ENCODE measurements around the gene TIAM1.

The TIAM1 gene

GRCh38 chr21:31283025-31283424, 61.0 kb downstream of the TIAM1 start:
- DNase-seq (ENCODE audit: low read depth) = no peak

GRCh38 chr21:31282095-31282709, 61.9 kb downstream of the TIAM1 start:
- no peak for DNase-seq (ENCODE audit: low read depth)

- DNase-seq (ENCODE audit: low read depth) = no peak
Observed at GRCh38 chr21:31281561-31281960, 62.5 kb downstream of the TIAM1 start.

- DNase-seq (ENCODE audit: low read depth) = no peak
Observed at GRCh38 chr21:31279986-31280385, 64.1 kb downstream of the TIAM1 start.

GRCh38 chr21:31279214-31279613, 64.8 kb downstream of the TIAM1 start:
- no peak for DNase-seq (ENCODE audit: low read depth)

GRCh38 chr21:31278511-31279130, 65.4 kb downstream of the TIAM1 start:
- no peak for DNase-seq (ENCODE audit: low read depth)

- DNase-seq (ENCODE audit: low read depth) = no peak
Observed at GRCh38 chr21:31276663-31277062, 67.4 kb downstream of the TIAM1 start.

GRCh38 chr21:31275901-31276300, 68.2 kb downstream of the TIAM1 start:
- DNase-seq (ENCODE audit: low read depth) = no peak

- DNase-seq (ENCODE audit: low read depth) = no peak
Observed at GRCh38 chr21:31273278-31273677, 70.8 kb downstream of the TIAM1 start.

GRCh38 chr21:31268090-31268489, 76.0 kb downstream of the TIAM1 start:
- no peak for DNase-seq (ENCODE audit: low read depth)

GRCh38 chr21:31267644-31268043, 76.4 kb downstream of the TIAM1 start:
- DNase-seq (ENCODE audit: low read depth) = no peak

- no peak for DNase-seq (ENCODE audit: low read depth)
Observed at GRCh38 chr21:31266241-31266640, 77.8 kb downstream of the TIAM1 start.

GRCh38 chr21:31265366-31266013, 78.6 kb downstream of the TIAM1 start:
- DNase-seq (ENCODE audit: low read depth) = no peak

- DNase-seq (ENCODE audit: low read depth) = no peak
Observed at GRCh38 chr21:31264574-31264973, 79.5 kb downstream of the TIAM1 start.

GRCh38 chr21:31262728-31263127, 81.3 kb downstream of the TIAM1 start:
- no peak for DNase-seq (ENCODE audit: low read depth)

GRCh38 chr21:31261759-31262158, 82.3 kb downstream of the TIAM1 start:
- DNase-seq (ENCODE audit: low read depth) = no peak

GRCh38 chr21:31260790-31261189, 83.3 kb downstream of the TIAM1 start:
- no peak for DNase-seq (ENCODE audit: low read depth)

- no peak for DNase-seq (ENCODE audit: low read depth)
Observed at GRCh38 chr21:31258073-31258472, 86.0 kb downstream of the TIAM1 start.

GRCh38 chr21:31257265-31257664, 86.8 kb downstream of the TIAM1 start:
- no peak for DNase-seq (ENCODE audit: low read depth)

- DNase-seq (ENCODE audit: low read depth) = no peak
Observed at GRCh38 chr21:31255896-31256295, 88.2 kb downstream of the TIAM1 start.

GRCh38 chr21:31255036-31255435, 89.0 kb downstream of the TIAM1 start:
- DNase-seq (ENCODE audit: low read depth) = no peak

GRCh38 chr21:31254131-31254530, 89.9 kb downstream of the TIAM1 start:
- no peak for DNase-seq (ENCODE audit: low read depth)

- DNase-seq (ENCODE audit: low read depth) = no peak
Observed at GRCh38 chr21:31253684-31254083, 90.4 kb downstream of the TIAM1 start.

GRCh38 chr21:31252611-31253010, 91.5 kb downstream of the TIAM1 start:
- no peak for DNase-seq (ENCODE audit: low read depth)
